H1 (cell line): ENCODE measurements around the gene PTK6. TPM values are rescaled to one million over a fixed set of nuclear protein-coding genes. Genes with fewer than 3 reads are reported as not detected.

Experiments
- CTCF ChIA-PET: fragments of 300-600 bp; sonication (Branson Sonifier 250); formaldehyde crosslinking; loops from one replicate; lab custom pipeline; 2021; ENCODE audit not compliant: partially characterized antibody; lab: Charles Lee
- POLR2A ChIA-PET: fragments of 300-600 bp; sonication (Branson Sonifier 250); formaldehyde crosslinking; loops from one replicate; lab custom pipeline; 2021; ENCODE audit warnings: inconsistent platforms; ENCODE audit not compliant: partially characterized antibody; lab: Charles Lee
- DNase-seq, 2 experiments: peaks; one replicate each; pipeline versions ENCODE4 v3.0.0 to v3.0.0-alpha.2; 2010 to 2022; ENCODE audit warnings: low spot score in 2 of 2, low read depth in 1 of 2, mixed read lengths in 1 of 2
- FAIRE-seq: peaks from 2 replicates; lab custom pipeline; 2011; peaks lifted over from hg19 to GRCh38; lab: Jason Lieb, UNC
- H2AFZ ChIP-seq: 2 replicates; pipeline ENCODE4 v1.8.1; 2012; ENCODE audit warnings: low read length, inconsistent platforms
- H2AK5ac ChIP-seq: 2 replicates; pipeline ENCODE4 v1.6.1; 2013; ENCODE audit warnings: low read depth, low read length
- H2BK120ac ChIP-seq: replicated peaks from 2 replicates; pipeline ENCODE3; 2013; ENCODE audit warnings: low read depth, low read length, inconsistent platforms
- H2BK12ac ChIP-seq: 2 replicates; pipeline ENCODE4 v1.6.1; 2013; ENCODE audit warnings: low read depth, low read length
- H2BK15ac ChIP-seq: 2 replicates; pipeline ENCODE4 v1.6.1; 2013; ENCODE audit warnings: low read length
- H2BK20ac ChIP-seq: 2 replicates; pipeline ENCODE4 v1.6.1; 2013; ENCODE audit warnings: low read length
- H2BK5ac ChIP-seq: 2 replicates; pipeline ENCODE4 v1.6.1; 2013; ENCODE audit warnings: low read depth, low read length
- H3K14ac ChIP-seq: 2 replicates; pipeline ENCODE4 v1.6.1; 2013; ENCODE audit warnings: inconsistent platforms; ENCODE audit not compliant: insufficient read length
- H3K18ac ChIP-seq: 2 replicates; pipeline ENCODE4 v1.6.1; 2013; ENCODE audit warnings: low read length; ENCODE audit errors: extremely low read depth
- H3K23ac ChIP-seq: 2 replicates; pipeline ENCODE4 v1.6.1; 2013; ENCODE audit warnings: inconsistent platforms; ENCODE audit not compliant: insufficient read length
- H3K23me2 ChIP-seq: 2 replicates; pipeline ENCODE4 v1.6.1; 2013; ENCODE audit warnings: low read depth, low read length
- H3K27ac ChIP-seq: 2 replicates; pipeline ENCODE4 v1.6.1; 2011; ENCODE audit warnings: low read depth, low read length, inconsistent platforms
- H3K27me3 ChIP-seq, 4 experiments: replicated peaks in 1 of 4; 1 replicate in 1 of 4; 2 replicates in 3 of 4; pipeline versions ENCODE4 v1.6.1 to v1.8.1; 2011 to 2013; ENCODE audit warnings: low read length in 3 of 4, mild to moderate bottlenecking in 3 of 4, inconsistent platforms in 2 of 4, mixed read lengths in 2 of 4, moderate library complexity in 1 of 4; ENCODE audit not compliant: control insufficient read depth in 3 of 4, insufficient read depth in 3 of 4; ENCODE audit errors: extremely low read depth in 1 of 4
- H3K36me3 ChIP-seq, 4 experiments: 2 replicates each; pipeline versions ENCODE4 v1.6.1 to v1.8.1; 2011 to 2013; ENCODE audit warnings: mild to moderate bottlenecking in 4 of 4, low read length in 3 of 4, moderate library complexity in 2 of 4, control low read depth in 1 of 4, inconsistent platforms in 1 of 4; ENCODE audit not compliant: insufficient read depth in 4 of 4, control insufficient read depth in 2 of 4
- H3K4ac ChIP-seq: replicated peaks from 2 replicates; pipeline ENCODE3; 2013; ENCODE audit warnings: low read length, low read depth, mixed read lengths, inconsistent platforms; ENCODE audit not compliant: insufficient read length
- H3K4me1 ChIP-seq, 4 experiments: replicated peaks in 1 of 4; 1 replicate in 1 of 4; 2 replicates in 3 of 4; pipeline versions ENCODE4 v1.6.1 to v1.8.1; 2011 to 2013; ENCODE audit warnings: low read length in 3 of 4, inconsistent platforms in 2 of 4, mixed read lengths in 1 of 4; ENCODE audit not compliant: insufficient read depth in 4 of 4, control insufficient read depth in 3 of 4
- H3K4me2 ChIP-seq, 2 experiments: 2 replicates each; pipeline versions ENCODE4 v1.6.1 to v1.8.1; 2011 to 2013; ENCODE audit warnings: low read depth in 2 of 2, low read length in 2 of 2, control low read depth in 1 of 2, inconsistent platforms in 1 of 2, mild to moderate bottlenecking in 1 of 2; ENCODE audit not compliant: insufficient read depth in 1 of 2
- H3K4me3 ChIP-seq, 4 experiments: fragments of 200-600, 300-600 bp in 1 of 4; sonication (generic), shearing (Covaris generic), sonication (Bioruptor Twin) in 1 of 4; 2 replicates each; pipeline versions ENCODE4 v1.5.1 to v1.8.1; 2011 to 2016; ENCODE audit warnings: low read length in 4 of 4, low read depth in 3 of 4, control low read depth in 2 of 4, inconsistent platforms in 2 of 4, mild to moderate bottlenecking in 2 of 4, mixed read lengths in 1 of 4, moderate library complexity in 1 of 4; ENCODE audit not compliant: insufficient read depth in 2 of 4; ENCODE audit errors: extremely low read depth in 1 of 4
- H3K56ac ChIP-seq: replicated peaks from 2 replicates; pipeline ENCODE3; 2013; ENCODE audit warnings: low read depth, mild to moderate bottlenecking, mixed read lengths, low read length, inconsistent platforms; ENCODE audit not compliant: insufficient read length
- H3K79me1 ChIP-seq: 2 replicates; pipeline ENCODE4 v1.6.1; 2013; ENCODE audit warnings: low read depth, low read length, control low read depth
- H3K79me2 ChIP-seq, 2 experiments: 2 replicates each; pipeline versions ENCODE4 v1.6.1 to v1.8.1; 2012 to 2013; ENCODE audit warnings: low read length in 2 of 2, mild to moderate bottlenecking in 2 of 2, inconsistent platforms in 1 of 2; ENCODE audit not compliant: insufficient read depth in 2 of 2, control insufficient read depth in 1 of 2
- H3K9ac ChIP-seq, 4 experiments: replicated peaks in 1 of 4; 1 replicate in 1 of 4; 2 replicates in 3 of 4; pipeline versions ENCODE4 v1.6.1 to v1.8.1; 2011 to 2013; ENCODE audit warnings: low read depth in 3 of 4, low read length in 3 of 4, control low read depth in 2 of 4, mild to moderate bottlenecking in 2 of 4, moderate library complexity in 2 of 4, inconsistent platforms in 1 of 4; ENCODE audit errors: extremely low read depth in 1 of 4
- H3K9me3 ChIP-seq, 2 experiments: 2 replicates each; pipeline versions ENCODE4 v1.6.1 to v1.8.1; 2012 to 2013; ENCODE audit warnings: mild to moderate bottlenecking in 2 of 2, moderate library complexity in 2 of 2, control low read depth in 1 of 2, inconsistent platforms in 1 of 2, low read depth in 1 of 2, low read length in 1 of 2, mixed read lengths in 1 of 2; ENCODE audit not compliant: insufficient read depth in 2 of 2
- H4K20me1 ChIP-seq, 2 experiments: replicated peaks in 1 of 2; 2 replicates each; pipeline versions ENCODE3 to v1.8.1; 2011 to 2013; ENCODE audit warnings: inconsistent platforms in 2 of 2, low read length in 2 of 2, mild to moderate bottlenecking in 1 of 2; ENCODE audit not compliant: insufficient read depth in 2 of 2, control insufficient read depth in 1 of 2
- H4K5ac ChIP-seq: 2 replicates; pipeline ENCODE4 v1.6.1; 2013; ENCODE audit warnings: low read length, low read depth, mixed read lengths, inconsistent platforms; ENCODE audit not compliant: insufficient read length
- H4K8ac ChIP-seq: 2 replicates; pipeline ENCODE4 v1.8.0; 2013; ENCODE audit warnings: mild to moderate bottlenecking, moderate library complexity, low read length, inconsistent platforms; ENCODE audit not compliant: insufficient read depth; ENCODE audit errors: extremely low read depth
- H4K91ac ChIP-seq: replicated peaks from 2 replicates; pipeline ENCODE3; 2013; ENCODE audit warnings: low read length, mixed read lengths, inconsistent platforms; ENCODE audit not compliant: insufficient read length
- ASH2L ChIP-seq: fragments of 200-600, 300-600 bp; sonication (generic); IDR thresholded peaks from one replicate; pipeline ENCODE4 v1.7.1; 2017; ENCODE audit warnings: low read length
- CEBPB ChIP-seq: IDR thresholded peaks from 2 replicates; pipeline ENCODE4 v1.6.1; 2012; ENCODE audit warnings: low read depth, low read length
- CHD2 ChIP-seq: IDR thresholded peaks from 2 replicates; pipeline ENCODE4 v1.6.1; 2012; ENCODE audit warnings: low read length, improper control_type of control experiment
- EZH2 ChIP-seq: fragments of 200-600 bp; sonication (generic); IDR thresholded peaks from 2 replicates; pipeline ENCODE4 v1.7.1; 2012; ENCODE audit warnings: low read depth, mild to moderate bottlenecking, moderate library complexity, low read length, inconsistent platforms; ENCODE audit not compliant: severe bottlenecking
- GTF2F1 ChIP-seq: IDR thresholded peaks from 2 replicates; pipeline ENCODE4 v1.6.1; 2012; ENCODE audit warnings: low read depth, low read length, improper control_type of control experiment, borderline replicate concordance
- JUND ChIP-seq: IDR thresholded peaks from 2 replicates; pipeline ENCODE4 v1.6.1; 2011; ENCODE audit warnings: mild to moderate bottlenecking, improper control_type of control experiment, low read length
- NRF1 ChIP-seq: IDR thresholded peaks from 2 replicates; pipeline ENCODE4 v1.6.1; 2011; ENCODE audit warnings: mild to moderate bottlenecking, low read depth, low read length, improper control_type of control experiment
- POLR2AphosphoS5 ChIP-seq: IDR thresholded peaks from 2 replicates; pipeline ENCODE4 v1.6.1; 2011; ENCODE audit warnings: low read depth, low read length
- RBBP5 ChIP-seq: IDR thresholded peaks from 2 replicates; pipeline ENCODE4 v1.7.1; 2012; ENCODE audit warnings: low read depth, mild to moderate bottlenecking, inconsistent platforms, low read length, moderate library complexity, borderline replicate concordance
- SIRT6 ChIP-seq: IDR thresholded peaks from one replicate; pipeline ENCODE4 v1.7.1; 2012; ENCODE audit warnings: low read length, inconsistent platforms
- SP4 ChIP-seq: IDR thresholded peaks from 2 replicates; pipeline ENCODE4 v1.6.1; 2012; ENCODE audit warnings: low read length, inconsistent platforms
- TAF7 ChIP-seq: optimal IDR thresholded peaks from 2 replicates; pipeline ENCODE3; 2011; ENCODE audit warnings: low read depth, mild to moderate bottlenecking, inconsistent platforms, low read length, moderate library complexity, borderline replicate concordance
- TBP ChIP-seq: IDR thresholded peaks from 2 replicates; pipeline ENCODE4 v1.6.1; 2011; ENCODE audit warnings: low read depth, low read length, improper control_type of control experiment
- TEAD4 ChIP-seq: IDR thresholded peaks from 2 replicates; pipeline ENCODE4 v1.6.1; 2012; ENCODE audit warnings: low read depth, low read length, inconsistent platforms, mixed read lengths
- ZNF274 ChIP-seq: IDR thresholded peaks from 2 replicates; pipeline ENCODE4 v1.7.0; 2012; ENCODE audit warnings: low read length, borderline replicate concordance; ENCODE audit errors: extremely low read depth
- whole genome bisulfite sequencing, 2 experiments: shearing (Covaris generic) in 1 of 2; methylation state at CpG; one replicate each; pipeline versions ENCODE4 v1.1.6 to v1.1.7; 2013 to 2015; ENCODE audit warnings: low lambda C conversion rate in 2 of 2, mixed read lengths in 2 of 2, inconsistent platforms in 1 of 2, low coverage in 1 of 2, missing lambda C conversion rate in 1 of 2; ENCODE audit not compliant: insufficient replicate concordance in 2 of 2, insufficient coverage in 1 of 2, insufficient read length in 1 of 2; ENCODE audit errors: extremely low coverage in 1 of 2, missing lambda C conversion rate in 1 of 2; 5-methylcytosine and 5-hydroxymethylcytosine counted together
- polyA plus RNA-seq, 7 experiments: library from polyadenylated mRNA; depleted of rRNA in 3 of 7; stranded (reverse) in 5 of 7; unstranded in 2 of 7; fragments of >200 nt in 5 of 7; fragments of 200-250 nt in 2 of 7; gene quantifications; 1 replicate in 5 of 7; 2 replicates in 1 of 7; 4 replicates in 1 of 7; pipeline versions ENCODE4 v1.2.1 to v1.2.3, GENCODE V29; 2011 to 2013; ENCODE audit warnings: missing spikeins in 2 of 7, mixed read lengths in 2 of 7
- total RNA-seq: library from RNA; stranded (reverse); fragmentation: NEBNext Ultra II Directional; extraction: Animal tissue kit (Norgen Biotek cat#: 25700); gene quantifications from 2 replicates; pipeline ENCODE4 v1.2.1, GENCODE V29; 2021

PTK6 gene
- total and polyA plus RNA-seq, 2 of the 8 experiments (the other 6 are each of a cell fraction or from before 2014, with no cell fraction given), result 0.12 to 0.19 TPM

DNA sequence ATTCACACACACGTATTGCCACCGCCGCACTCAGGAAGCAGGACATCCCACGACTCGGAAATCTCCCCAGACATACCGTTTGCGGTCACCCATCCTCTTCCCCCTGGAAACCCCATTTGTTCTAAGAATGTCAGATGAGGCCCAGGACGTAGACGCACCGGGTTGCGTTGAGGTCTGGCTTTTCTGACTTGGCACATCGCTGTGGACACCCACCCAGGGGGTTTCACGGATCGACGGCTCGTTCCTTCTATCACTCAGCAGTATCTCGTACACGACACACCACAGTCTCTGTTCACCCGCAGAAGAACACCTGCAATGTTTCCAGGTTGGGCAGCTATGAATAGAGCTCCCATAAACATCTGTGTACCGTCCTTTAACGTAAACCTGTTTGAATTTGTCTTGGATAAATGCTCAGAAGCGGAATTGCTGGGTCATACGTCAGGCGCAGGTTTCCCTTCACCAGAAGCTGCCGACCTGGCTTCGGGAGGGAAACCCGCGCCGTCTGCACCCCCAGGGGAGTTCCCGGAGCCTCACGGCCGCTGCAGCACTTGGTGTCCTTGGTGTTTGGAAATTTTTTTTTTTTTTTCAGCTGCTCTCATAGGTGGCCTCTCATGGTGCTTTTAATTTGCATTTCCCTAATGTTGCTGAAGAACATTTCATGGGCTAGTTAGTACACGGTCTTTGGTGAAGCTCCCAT, 29.0 kb downstream of the PTK6 start:
- ChIA-PET CTCF (interaction anchor here (0.9 to 1.2 kb wide), 2 partner anchors 9 to 11 kb away, joined by 3 to 10 read pairs; no protein-coding TSS in a partner anchor), POLR2A (interaction anchor here (0.7 to 1.4 kb wide), 3 partner anchors 13 to 92 kb away, joined by 4 to 7 read pairs (median 5); partner anchors contain the start of gene PPDPF)
- DNase-seq, result no peak
- TF ChIP-seq EZH2, result no peak
- TF ChIP-seq SIRT6, result no peak
- no peak for TF ChIP-seq CEBPB
- no peak for TF ChIP-seq TEAD4
- TF ChIP-seq CHD2, result no peak
- TF ChIP-seq NRF1, result no peak
- TF ChIP-seq SP4, result no peak
- TF ChIP-seq JUND, result no peak
- no peak for TF ChIP-seq ZNF274
- no peak for TF ChIP-seq RBBP5
- no peak for TF ChIP-seq TBP
- no peak for TF ChIP-seq TAF7
- no peak for TF ChIP-seq GTF2F1
- TF ChIP-seq POLR2AphosphoS5, result no peak
- no peak for TF ChIP-seq ASH2L

More for the DNA sequence above, 29.0 kb downstream of the PTK6 start:
- Histone ChIP-seq H3K9me3 (peaks cover 0 to 6% of the 10 kb centered on the region in 2 experiments; a peak in 2 of 4 replicates), H2BK5ac (no peak overlapping the region; the same call in 1 of the 2 replicates), H2BK120ac (no peak overlapping the region), H2BK12ac (no peak overlapping the region), H3K14ac (no peak overlapping the region), H3K4me2 (no peak overlapping the region), H4K91ac (no peak overlapping the region), H2AK5ac (no peak overlapping the region), H3K4ac (no peak overlapping the region), H3K4me3 (no peak overlapping the region), H4K8ac (no peak overlapping the region), H3K27me3 (no peaks in the 10 kb centered on the region; a peak in 1 of 7 replicates), H3K18ac (no peak overlapping the region), H3K23ac (no peak overlapping the region), H4K5ac (no peak overlapping the region), H3K4me1 (no peaks in the 10 kb centered on the region), H3K79me2 (no peaks in the 10 kb centered on the region), H2BK20ac (no peak overlapping the region), H2AFZ (no peak overlapping the region), H3K56ac (no peak overlapping the region), H4K20me1 (no peaks in the 10 kb centered on the region), H3K9ac (no peak overlapping the region), H3K79me1 (no peaks in the 10 kb centered on the region), H3K36me3 (no peaks in the 10 kb centered on the region), H3K27ac (no peak overlapping the region), H2BK15ac (no peak overlapping the region), H3K23me2 (no peaks in the 10 kb centered on the region)
- WGBS, 2 experiments, result 88% methylated on average over 33 of the region's 33 CpGs; no CpG with 5 or more reads in 1 of the 2 experiments
- FAIRE-seq, result no peak
